Ecto neural progenitor cell (in vitro differentiated cells): ENCODE measurements around the gene ARL15.

ENCODE experiments used
- DNase-seq: peaks from one replicate; pipeline ENCODE4 v3.0.0-alpha.2; 2018; ENCODE audit warnings: low spot score

ARL15 gene

DNA sequence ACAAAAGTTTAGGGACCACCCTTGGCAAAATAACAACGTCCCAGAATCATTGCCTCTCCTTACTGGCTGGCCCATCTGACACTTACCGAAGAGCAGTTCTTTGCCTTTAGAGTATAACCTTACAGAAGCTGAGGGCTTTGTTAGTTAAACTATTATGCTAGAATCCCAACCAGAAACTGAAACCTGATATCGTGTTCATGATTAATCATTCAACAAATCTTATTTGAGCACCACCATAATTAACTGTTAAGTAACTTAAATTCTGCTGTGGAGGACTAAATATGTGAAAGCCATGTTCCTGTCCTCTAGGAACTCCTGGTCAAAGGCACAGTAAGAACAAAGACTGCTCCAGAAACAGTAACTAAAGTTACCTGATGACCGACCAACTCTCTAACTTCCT is 104.9 kb downstream of the ARL15 start:
- DNase-seq, result no peak

DNA sequence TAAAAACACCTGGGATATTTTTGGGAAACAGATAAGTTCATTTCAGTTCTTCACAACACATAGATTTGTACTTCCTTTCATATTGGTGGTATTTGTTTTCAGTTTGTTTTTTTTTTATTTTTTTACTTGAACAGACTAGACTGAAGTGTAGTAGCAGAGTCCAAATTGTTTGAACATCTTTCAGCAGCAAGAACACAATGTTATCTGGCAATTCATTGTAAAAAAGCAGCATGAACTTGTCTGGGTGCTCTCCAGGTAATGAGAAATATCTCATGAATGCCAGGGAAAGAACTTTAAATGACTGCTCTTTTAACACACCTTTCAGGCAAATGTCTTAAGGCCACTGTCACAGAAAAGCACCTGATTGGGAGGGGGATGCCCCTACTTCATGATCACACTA is 113.4 kb downstream of the ARL15 start:
- DNase-seq, result no peak

DNA sequence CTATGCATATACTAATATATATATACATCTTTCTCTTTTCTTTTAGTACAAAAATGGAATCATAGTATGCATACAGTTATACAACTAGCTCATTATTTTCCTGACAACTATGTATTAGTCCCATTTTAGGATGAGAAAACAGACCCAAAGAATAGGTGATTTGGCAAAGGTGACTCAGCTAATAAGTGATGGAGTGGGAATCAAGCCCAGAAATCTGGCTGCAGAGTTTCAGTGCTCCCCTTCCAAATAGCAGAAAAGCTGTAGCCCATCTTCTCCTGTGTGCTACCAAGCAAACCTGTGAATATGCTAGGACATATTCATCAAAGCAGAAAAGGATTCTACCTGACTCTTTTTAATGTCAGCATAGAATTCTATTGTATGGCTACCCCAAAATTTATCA is 114.7 kb downstream of the ARL15 start:
- DNase-seq, result no peak

DNA sequence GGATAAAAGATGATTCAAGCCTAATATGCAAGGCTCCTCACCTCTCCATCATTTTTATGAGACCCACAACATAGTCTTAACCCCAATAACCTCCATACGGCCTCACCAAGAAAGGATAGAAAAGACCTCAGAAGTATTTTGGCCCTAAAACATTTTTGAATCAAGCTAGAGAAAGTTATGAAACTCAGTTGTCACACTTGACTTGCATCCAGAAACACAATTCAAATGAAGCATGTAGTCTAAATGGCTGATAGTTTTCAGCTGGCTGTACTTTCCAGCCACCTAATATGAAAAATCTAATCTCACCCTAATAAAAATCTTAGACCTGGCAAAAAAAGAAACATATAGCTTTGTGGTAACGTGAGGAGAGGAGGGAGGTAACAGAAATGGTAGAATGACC is 116.1 kb downstream of the ARL15 start:
- no peak for DNase-seq

DNA sequence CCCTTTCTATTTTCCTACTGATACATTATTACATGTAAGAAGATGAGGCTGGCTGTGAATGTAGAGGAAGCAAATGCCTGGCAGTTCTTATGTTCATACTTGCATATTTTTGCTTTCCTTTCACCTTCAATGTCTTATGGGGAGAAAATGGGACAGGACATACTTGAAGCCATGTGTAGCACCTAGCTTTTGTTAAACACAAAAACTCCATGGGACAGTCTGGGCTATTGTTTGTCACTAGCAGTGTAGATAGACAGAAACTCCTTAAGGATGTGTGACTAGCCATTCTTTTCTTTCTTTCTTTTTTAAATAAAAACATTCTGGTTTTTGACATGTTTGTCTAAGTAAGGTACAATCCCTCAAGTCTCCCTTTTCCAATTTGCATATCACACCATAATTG is 122.7 kb downstream of the ARL15 start:
- DNase-seq, result no peak

DNA sequence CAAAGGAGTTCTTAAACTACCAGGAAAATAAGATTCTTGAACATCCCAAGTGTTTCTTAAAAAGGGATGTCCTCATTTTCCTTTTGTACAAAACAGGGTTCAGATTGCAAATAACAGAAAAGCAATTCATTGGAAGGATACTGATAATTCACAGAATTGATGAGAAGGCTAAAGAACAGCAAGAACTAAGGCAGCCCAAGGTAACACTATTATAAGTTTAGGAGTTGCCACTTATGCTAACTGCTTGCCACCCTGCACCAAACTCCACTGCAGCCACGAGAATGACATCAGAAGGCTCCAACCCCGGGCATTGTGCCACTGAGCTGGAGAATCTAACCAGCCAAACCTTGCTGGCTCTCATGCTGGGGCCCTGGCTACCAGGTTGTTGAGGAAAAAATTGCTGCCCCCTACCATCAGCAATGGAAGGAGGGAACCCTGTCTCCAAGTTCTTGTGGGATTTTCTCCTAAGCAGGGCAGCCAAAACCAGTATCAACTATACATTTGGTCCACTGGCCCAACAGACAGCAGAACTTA is 123.4 kb downstream of the ARL15 start:
- DNase-seq, result no peak

DNA sequence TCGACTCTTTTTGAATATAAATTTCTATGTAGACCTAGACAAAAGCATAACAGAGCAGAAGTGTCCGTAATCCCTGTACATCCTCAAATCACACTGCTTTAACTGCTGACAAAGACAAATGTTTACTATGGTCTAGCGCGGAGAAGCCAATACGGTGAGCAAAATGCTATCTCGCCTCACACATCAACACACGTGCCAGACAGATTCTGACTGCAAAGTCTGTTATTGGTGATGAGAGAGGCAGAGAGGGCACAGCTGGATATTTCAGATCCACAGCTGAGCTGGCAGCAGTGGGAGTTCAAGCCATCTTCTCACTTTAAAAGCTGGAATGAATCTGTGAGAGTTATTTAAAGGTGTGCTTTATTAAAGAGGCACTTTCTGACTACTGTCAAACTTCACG is 124.3 kb downstream of the ARL15 start:
- no peak for DNase-seq

DNA sequence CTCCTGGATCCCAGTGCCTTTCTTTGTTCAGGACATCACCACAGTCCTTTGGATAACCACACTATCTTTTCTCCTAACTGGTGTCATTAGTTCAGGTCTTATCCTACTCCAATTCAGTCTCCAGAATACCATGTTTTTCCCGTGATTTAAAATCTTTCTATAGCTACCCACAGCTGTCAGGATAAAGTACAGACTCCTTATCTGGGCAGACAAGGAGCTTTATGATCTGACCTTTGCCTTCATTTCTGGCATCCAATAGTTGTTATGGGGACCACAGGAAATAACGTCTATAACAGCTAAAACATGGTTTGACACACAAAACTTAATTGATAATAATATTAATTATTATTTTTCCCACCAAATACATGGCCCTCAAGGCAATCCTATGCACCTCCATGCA is 125.6 kb downstream of the ARL15 start:
- DNase-seq, result no peak

DNA sequence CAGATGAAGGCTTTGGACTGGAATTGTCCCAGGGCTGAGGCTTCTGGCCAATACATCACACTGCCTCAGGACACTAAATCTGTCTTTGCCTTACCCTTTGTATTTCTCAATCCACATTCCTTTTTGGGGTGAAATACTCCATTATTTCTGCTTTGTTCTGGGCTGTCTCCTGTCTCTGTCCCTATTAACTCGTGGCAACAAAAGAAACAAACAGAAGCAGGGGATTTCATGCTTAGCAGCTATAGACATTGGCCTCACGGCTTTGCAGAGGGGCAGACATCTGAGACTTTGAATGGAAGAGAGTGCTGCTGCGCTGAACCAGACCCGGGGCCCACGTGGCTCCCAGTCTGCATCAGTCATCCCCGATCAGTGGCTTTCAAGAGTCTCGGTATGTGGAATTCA is 129.7 kb downstream of the ARL15 start:
- DNase-seq, result peak; percentile 69

DNA sequence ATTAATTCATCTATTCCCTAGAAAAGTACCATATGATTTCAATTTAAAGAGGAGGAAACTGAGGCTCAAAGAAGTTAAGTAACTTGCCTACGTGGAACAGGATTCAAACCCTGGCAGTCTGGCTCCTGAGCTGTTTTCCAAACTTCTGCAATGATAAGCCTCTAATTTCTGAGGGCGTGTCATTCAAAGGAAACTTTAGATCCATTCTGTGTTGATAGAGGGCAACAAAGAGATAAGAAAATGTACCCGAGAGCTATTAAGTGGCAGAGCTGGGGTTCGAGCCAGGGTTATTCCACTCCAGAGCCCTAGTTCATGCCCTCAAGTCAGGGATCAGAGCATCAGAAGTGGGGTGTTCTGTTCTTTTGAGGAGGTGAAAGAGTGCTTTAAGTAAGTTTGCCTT is 131.4 kb downstream of the ARL15 start:
- no peak for DNase-seq

DNA sequence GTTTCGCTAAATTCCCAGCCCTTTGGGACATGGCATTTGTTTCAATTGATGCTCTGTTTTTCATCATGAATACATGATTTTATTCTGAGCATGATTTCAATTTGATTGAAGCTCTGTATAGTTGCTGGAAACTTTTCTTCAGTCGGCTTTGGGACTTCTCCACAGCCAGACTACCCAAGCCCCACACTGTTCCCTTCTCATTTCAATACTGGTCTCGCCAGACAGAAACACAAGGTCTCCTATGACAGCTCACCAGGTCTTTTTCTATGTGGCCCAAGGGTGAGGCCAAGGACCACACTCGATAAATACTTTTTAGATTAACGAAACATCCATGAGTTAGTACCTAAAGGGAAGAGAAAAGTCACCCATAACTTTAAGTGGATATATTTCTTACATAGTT is 132.2 kb downstream of the ARL15 start:
- no peak for DNase-seq

DNA sequence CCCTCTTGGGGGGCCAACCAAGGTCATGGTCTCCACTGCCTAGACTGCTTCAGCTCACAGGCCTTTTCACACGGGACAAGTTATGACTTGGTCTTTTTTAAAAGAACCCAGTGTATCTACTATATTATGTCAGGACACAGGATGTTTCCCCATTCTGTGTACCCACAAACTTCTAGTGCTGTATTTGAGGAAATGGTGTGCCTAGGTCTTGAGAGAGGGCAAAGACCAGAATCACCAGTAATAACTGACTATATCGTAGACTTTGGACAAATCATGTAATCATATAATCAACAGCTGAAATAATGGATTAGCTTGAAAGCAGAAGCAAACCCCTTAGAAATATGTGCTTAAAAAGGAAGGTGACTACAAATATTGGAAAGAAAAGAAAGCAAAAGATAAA is 133.3 kb downstream of the ARL15 start:
- no peak for DNase-seq

DNA sequence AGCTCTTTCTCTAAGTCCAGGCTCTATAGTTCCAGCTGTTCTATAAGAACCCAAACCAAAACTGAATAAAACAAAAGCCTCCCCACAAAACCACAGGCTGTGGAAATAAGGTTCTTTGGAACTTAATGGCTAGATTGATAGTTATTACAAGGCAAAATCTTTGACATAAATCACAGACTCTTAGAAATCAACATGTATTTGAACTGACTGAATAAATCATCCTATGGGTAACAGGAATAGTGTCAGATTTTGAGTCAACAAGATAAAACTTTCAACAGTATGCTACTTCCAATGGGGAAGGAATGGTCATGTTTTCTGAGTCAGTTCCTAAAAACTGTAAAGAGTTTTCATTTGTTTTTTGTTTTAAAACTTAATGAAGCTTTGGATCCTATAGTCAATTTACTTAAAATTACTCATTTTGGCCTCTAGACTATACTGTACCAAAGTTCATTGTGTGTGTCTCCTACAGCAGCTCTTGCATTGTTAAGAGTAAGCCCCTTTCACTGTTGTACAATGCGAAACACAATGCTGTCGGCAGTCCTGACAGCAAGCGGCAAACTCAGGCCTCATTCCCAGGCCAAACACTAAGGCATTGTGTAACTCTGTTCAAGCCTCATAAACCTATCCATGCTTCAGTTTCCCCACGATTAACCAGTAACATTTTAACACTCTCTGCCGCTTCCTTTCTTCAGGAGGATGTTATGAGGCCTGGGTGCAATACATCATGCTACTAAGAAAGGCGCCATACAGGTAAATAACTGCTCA is 134.1 kb downstream of the ARL15 start:
- no peak for DNase-seq

DNA sequence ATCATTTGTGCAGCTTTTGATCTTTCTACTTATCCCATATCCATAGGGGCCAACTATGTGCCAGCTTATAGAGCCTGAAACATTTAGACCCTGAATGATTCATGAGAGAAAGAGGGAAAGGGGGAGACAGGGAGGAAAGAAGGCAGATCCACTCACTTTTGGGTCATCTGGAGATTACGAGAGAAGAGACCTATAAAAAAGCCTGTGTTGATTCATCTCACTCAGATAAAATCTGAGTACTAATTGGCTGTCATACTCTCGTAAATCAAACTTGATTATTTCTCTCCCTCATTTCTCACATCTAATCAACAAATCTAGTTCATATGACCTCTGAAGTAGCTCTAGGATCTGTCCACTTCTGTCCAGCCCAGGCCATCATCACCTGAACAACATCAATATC is 137.1 kb downstream of the ARL15 start:
- no peak for DNase-seq

DNA sequence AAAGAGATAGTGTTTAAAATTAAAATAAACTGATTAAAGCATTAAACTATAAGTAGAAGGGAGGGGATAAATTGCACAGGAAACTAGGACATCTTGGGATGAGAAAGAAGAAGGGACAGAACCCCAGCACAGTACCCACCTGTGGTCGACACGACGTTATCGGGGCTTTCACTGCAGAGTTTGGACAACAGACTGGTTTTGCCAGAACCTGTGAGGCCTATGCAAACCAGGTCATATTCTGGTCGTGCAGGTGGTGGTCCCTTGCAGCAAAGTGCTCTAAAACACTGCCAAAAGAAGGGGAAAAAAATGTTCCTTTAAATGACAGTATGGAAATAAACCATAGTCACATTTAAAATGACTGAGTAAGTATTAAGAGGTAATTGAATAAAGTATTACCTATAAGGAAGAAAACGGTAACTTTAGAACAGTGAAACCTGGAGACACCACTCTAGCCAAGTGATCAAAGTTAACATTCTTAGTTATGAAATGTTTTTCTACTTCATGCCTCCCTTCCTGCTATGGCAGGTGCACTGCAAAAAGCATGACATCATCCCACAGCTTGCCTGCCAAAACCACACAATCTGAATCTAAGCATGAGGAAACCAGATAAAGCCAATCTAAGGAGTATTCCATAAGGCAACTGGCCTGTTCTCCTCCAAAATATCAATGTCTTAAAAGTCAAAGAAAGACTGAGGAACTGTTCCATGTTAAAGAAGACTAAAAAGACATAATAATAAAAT is 138.6 kb downstream of the ARL15 start:
- no peak for DNase-seq

DNA sequence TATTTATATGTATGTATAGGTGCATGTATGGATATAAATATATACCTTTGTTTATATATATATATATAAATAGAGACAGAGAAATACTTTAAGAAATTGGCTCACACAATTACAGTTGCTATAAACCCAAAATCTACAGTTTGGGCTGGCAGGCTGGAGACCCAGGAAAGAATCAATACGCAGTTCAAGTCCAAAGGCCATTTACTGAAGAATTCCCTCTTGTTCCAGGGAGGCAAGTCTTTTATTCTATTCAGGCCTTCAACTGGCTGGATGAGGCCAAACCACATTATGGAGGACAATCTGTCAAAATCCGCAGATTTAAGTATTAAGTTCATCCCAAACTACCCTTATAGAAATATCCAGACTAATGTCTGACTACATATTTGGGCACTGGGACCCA is 144.7 kb downstream of the ARL15 start:
- no peak for DNase-seq

DNA sequence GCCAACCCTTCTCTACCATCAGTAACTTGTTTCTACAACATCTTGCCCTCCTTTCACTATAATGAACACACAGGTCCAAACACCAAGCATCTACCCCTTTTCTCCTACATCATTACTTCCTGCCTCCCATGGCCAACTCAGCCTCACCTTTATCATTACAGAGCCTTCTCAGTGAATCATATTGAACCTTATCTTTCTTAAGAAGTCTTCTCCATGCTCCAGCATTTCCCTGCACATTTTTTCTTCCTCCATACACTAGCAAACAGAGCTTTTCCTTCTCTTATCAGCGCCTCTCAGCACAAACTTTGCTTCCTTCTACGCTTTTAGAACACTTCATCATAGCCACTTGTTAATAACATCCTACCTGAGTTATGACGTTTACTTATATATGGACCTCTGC is 148.2 kb downstream of the ARL15 start:
- no peak for DNase-seq

DNA sequence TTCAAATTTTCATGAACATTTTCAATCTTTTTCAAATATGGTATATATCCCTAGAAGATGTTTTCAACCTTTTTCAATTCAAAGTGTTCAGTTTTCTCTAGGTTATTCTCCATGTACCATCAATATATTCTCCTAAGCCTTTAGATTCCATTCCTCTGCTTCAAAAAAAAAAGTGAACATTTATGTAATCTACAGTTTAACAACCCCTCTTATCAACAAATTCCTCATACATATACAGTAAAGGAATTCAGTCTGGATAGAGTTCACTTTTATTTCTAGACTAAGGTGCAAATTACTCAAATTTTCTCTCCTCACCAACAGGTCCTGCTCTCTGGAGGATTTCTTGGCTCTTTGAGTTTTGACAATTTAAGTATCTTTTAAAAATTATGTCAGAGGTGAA is 150.0 kb downstream of the ARL15 start:
- DNase-seq, result no peak

DNA sequence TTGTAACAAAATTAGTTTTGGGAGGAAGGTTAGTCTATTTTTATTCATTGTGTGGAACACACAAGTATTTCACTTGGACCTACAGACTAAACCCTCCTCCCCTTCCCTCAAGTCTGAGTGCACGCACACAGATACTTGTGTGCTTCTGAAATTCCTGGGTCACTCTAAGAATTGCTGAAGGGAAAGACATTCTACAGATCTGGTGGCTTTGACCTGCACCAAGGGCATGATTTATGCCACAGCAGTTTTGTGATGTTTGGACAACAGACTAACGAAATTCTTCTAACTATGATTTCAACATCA is 150.5 kb downstream of the ARL15 start:
- DNase-seq, result no peak

DNA sequence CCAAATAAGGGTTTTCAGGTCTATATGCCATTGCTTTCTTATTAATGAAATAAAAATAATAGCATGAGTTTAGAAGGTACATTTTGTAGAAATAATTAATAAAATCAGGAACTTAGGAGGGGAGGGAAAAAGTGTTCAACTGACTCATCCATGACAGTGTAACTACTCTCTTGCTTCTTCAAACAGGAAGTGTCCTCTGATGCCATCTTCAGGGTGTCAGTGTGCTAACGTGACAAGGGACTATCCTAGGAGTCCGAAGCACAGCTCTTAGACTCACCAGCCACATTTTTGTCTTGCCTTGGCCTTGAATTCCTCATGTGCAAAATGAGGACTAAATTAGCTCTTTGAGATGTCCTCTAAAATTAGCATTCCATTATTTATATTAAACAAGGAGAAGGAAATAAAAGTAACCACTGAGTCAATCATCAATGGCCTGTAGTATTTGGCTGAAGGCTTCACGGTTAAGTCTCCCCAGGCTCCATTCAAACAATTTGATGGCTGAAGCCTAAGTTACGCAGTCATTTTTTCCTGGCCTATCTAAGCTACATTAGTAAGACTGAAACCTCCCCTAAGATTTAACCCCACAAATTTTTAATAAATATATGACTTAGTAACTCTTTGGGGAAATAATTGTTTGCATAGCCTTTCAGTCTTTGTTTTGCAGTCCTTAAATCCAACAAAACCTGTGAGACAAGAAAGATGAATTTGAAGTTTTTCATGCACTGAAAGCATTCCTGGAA is 151.1 kb downstream of the ARL15 start:
- DNase-seq, result no peak

DNA sequence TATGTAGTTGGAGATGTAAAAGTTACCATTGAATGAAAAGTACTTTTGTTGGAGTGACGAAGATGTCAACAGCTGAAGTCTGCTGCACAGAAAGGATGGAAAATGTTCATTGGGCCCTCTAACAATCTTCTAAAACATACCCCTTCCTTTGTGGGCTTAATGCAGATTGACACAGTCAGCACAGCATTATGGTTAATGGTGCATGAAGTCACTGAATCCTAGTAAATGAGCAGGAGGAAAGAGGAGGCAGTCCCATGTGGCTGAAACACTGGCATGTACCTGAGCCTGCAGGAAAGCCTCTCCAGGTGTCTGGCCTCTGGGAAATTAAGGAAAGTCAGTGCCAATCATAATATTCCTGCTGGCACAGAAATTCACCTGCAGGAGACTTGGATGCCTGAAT is 153.8 kb downstream of the ARL15 start:
- no peak for DNase-seq

DNA sequence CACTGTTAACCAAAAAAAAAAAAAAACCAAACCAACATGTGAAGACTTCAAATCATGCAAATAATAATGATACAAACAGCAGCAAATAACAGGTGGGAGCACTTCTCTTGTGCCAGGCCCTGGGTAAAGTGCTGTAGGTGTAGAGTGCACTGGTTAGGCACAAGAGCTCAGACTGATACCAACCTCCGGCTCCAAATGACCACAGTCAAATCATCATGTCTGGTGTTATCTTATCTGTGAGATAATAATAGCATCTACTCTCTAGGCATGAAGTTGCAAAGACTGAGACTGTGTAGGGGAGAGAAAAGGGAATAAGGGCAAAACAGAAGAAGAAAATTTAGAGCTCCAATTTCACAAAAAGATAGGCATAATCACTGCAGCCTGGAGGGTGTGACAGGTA is 159.5 kb downstream of the ARL15 start:
- DNase-seq, result no peak

DNA sequence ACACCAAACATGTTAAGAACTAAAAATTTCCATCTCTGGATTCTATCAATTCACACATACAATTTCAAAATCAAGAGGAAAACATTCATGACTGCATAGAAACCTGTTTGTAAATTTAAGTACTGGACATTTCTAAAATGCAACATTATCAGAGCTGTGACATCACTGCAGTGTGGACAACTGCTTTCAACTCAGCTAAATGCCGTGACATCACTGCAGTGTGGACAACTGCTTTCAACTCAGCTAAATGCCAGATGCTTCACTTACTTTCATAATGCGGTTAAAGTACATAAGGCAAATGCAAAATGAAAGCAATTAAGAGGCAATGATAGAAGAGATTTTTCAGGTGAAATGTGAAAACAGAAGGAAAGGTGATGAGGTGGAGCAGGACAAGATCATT is 161.5 kb downstream of the ARL15 start:
- no peak for DNase-seq
